Stomach (tissue), 4 donors: Measurements from ENCODE around the gene DOCK4.

Experiments
- CTCF ChIP-seq, 7 experiments: fragments of 450-650 bp in 4 of 7; fragments of 200-600 bp in 3 of 7; sonication (generic) in 3 of 7; IDR thresholded peaks; one replicate each; pipeline ENCODE4 v1.5.1; 2016 to 2019; ENCODE audit warnings: antibody characterized with exemption in 7 of 7, control low read depth in 2 of 7, mild to moderate bottlenecking in 1 of 7
- POLR2A ChIP-seq, 4 donors: fragments of 450-650 bp; IDR thresholded peaks; one replicate each; pipeline ENCODE4 v1.6.1; 2016; ENCODE audit warnings: antibody characterized with exemption in 4 of 4, control low read depth in 2 of 4, mild to moderate bottlenecking in 1 of 4, moderate library complexity in 1 of 4

- TF ChIP-seq POLR2A (IDR thresholded peaks at IDR 0.05): no peak
- TF ChIP-seq CTCF (IDR thresholded peaks at IDR 0.05): no peak
These were observed 32.0 kb downstream of the DOCK4 start for GRCh38 chr7:112174192-112174591.
